Activated CD4-positive, alpha-beta T cell treated with anti-CD3 and anti-CD28 coated beads for 1 hour (primary cell): ENCODE results near the gene TMOD4.
"Not testable (repeated sequence)": the region's sequence is repeated elsewhere in the genome, so short reads cannot be mapped to it uniquely, and the experiment has no call there.

Experiments
- DNase-seq: peaks from one replicate; pipeline ENCODE4 v3.0.0-alpha.2; 2020

TMOD4 gene

GRCh38 chr1:151175863-151176262 lies at the start of gene TMOD4:
TSS of gene TMOD4 (minus strand) at chr1:151175981. CDS start at chr1:151174875, 1,106 bp downstream.
- no peak for DNase-seq

DNA sequence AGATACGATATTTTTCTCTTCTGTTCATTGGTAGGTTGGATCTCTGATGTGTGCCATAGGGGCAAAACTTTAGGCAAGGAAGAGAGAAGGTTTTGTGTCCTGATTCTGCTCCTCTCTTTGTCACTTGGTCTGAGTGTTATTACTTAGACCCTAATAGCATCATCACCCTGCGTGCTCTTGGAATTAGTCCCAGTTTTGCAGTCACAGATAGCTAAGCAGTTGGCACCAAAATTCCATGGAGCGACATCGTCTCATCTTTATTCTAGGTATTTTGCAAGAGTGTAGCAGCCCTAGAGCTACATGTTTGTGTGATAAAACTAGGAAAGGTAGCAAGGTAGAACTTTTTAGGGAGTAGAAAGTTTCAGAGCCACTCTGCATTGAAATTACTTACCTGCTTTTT lies 46.3 kb upstream of the TMOD4 start:
- no peak for DNase-seq

DNA sequence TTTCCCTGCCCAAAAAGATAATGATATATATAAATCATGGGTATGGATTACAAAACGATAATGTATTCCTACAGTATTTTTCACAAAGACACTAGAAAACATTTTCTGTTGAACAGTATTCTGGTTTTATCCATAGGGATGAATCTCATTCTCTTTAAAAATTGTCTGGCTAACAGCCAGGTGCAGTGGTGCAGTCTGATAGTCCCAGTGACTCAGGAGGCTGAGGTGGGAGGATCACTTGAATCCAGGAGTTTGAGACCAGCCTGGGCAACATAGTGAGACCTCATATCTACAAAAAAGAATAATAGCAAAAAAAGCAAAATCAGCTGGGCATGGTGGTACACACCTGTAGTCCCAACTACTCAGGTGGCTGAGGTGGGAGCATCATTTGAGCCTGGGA lies 45.8 kb upstream of the TMOD4 start:
- no peak for DNase-seq

- DNase-seq: no peak
Observed at GRCh38 chr1:151213560-151213959, 37.8 kb upstream of the TMOD4 start.

DNA sequence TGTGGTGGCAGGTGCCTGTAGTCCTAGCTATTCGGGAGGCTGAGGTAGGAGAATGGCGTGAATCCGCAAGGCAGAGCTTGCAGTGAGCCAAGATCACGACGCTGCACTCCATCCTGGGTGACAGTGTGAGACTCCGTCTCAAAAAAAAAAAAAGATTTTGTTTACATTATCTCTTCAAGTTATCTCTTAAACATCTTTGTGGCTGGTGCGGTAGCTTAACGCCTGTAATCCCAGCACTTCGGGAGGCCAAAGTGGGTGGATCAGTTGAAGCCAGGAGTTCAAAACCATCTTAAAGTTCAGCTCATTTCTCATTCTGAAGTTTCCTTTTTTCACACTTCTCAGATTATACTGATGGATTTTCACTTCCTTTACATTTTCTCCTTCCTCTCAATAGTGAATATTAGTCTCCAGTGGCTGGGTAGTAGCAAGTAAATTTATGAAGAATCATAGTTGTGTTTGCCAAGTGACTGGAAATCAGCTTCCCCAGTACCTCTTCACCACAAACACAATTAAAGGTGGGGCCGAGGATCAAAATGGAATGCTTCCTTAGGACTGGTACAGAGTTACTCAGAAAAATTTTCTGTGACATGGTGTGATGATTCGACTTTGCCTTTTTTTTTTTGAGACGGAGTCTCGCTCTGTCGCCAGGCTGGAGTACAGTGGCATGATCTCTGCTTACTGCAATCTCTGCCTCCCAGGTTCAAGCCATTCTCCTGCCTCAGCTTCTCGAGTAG lies 36.4 kb upstream of the TMOD4 start:
- no peak for DNase-seq

DNA sequence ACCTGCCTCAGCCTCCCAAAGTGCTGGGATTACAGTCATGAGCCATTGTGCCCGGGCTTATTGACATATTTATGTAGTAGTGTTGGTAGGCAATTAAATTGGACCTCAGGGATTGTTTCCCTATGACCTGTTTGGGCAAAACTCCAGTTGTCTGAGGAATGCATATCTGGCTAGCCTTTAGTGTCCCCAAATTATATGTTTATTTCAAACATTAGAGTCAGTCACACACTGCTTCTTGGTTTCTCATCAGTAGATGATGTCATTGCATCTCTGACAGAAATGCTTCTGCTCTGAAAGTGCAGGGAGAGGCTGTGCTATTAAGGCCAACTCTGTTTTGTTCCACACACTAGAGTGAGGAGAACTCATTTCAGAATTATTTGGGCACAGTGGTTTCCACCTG lies 35.0 kb upstream of the TMOD4 start:
- DNase-seq: no peak

DNA sequence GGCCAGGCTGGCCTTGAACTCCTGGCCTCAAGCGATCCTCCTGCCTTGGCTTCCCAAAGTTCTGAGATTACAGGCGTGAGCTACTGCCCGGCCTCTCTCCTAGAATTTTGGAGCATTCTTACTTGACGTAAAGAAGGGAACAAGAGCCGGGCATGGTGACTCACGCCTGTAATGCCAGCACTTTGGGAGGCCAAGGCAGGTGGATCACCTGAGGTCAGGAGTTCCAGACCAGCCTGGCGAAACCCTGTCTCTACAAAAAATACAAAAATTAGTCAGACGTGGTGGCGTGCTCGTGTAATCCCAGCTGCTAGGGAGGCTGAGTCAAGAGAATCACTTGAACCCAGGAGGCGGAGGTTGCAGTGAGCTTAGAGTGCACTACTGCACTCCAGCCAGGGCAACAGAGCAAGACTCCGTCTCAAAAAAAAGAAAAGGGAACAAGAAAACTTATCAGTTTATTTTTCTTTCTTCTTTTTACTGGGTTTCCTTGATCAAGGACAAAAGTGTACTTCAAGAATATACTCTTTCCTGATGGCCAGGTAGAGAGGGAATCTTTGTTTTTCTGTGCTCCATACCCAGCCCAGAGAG lies 29.7 kb upstream of the TMOD4 start:
- not testable (repeated sequence) for DNase-seq

GRCh38 chr1:151199873-151200581 lies 24.2 kb upstream of the TMOD4 start:
- DNase-seq: no peak

- peak; percentile 98 for DNase-seq
Observed at GRCh38 chr1:151198254-151199127, 22.7 kb upstream of the TMOD4 start, which contains the start of gene PIP5K1A. TSS of gene PIP5K1A (plus strand) at chr1:151198552. CDS start at chr1:151198997, 445 bp downstream.

GRCh38 chr1:151197863-151198253 lies 22.1 kb upstream of the TMOD4 start:
- no peak for DNase-seq

DNA sequence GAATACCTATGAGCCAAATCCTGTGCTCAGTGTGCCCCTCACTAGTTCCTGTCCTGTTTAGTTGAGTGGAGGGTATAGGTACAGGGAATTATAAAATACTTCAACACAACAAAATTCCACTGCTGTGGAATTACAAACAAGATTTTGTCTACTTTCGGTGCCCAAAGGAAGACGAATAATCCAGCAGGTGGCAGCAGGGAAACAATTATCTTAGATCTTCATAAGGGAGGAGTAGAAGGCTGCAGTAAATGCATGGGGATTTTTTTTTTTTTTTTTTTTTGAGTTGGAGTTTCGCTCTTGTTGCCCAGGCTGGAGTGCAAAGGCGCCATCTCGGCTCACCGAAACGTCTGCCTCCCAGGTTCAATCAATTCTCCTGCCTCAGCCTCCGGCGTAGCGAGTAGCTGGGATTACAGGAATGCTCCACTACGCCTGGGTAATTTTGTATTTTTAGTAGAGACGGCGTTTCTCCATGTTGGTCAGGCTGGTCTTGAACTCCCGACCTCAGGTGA lies 20.6 kb upstream of the TMOD4 start:
- no peak for DNase-seq

GRCh38 chr1:151194894-151195594 lies 19.3 kb upstream of the TMOD4 start:
- not testable (repeated sequence) for DNase-seq

- no peak for DNase-seq
Observed at GRCh38 chr1:151193856-151194255, 18.1 kb upstream of the TMOD4 start.

- DNase-seq: no peak
Observed at GRCh38 chr1:151193304-151193703, 17.5 kb upstream of the TMOD4 start.

- DNase-seq: no peak
Observed at GRCh38 chr1:151192047-151192446, 16.3 kb upstream of the TMOD4 start.

GRCh38 chr1:151189637-151190445 lies 14.1 kb upstream of the TMOD4 start, which contains the start of gene VPS72:
TSS of gene VPS72 (minus strand) at chr1:151190197. CDS start at chr1:151190121, 76 bp downstream.
- peak; percentile 75 for DNase-seq

DNA sequence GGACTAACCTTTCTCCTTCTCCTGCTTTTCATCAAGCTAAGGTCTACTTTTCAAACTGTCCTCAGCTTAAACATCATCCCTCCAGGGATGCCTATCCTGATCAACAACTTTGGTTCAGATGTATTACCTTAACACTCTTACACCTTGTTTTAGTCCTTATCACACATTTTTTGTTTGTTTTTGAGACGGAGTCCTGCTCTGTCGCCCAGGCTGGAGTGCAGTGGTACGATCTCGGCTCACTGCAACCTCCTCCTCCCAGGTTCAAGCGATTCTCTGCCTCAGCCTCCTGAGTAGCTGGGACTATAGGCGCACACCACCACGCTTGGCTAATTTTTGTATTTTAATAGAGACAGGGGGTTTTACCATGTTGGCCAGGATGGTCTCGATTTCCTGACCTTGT lies 12.9 kb upstream of the TMOD4 start:
- DNase-seq: not testable (repeated sequence)

- DNase-seq: no peak
Observed at GRCh38 chr1:151187205-151187604, 11.4 kb upstream of the TMOD4 start.

DNA sequence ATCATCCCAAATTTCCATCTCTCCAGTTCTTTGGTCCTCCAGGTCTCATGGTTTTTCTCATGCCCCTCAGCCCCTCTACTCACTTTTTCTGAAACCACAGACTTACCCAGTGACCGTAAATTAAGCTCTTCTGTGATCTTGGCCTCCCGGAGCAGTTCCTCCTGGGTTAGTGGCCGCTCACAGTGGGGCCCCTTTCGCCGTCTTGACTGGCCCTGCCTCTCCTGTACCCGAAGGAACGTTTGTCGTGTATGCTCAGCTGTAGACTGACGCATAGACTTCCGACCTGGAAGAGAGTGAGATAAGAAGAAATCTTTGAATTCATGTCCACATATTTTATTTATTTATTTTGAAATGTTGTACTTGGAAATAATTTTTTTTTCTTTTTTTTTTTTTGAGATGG lies 8.4 kb upstream of the TMOD4 start:
- DNase-seq: no peak

DNA sequence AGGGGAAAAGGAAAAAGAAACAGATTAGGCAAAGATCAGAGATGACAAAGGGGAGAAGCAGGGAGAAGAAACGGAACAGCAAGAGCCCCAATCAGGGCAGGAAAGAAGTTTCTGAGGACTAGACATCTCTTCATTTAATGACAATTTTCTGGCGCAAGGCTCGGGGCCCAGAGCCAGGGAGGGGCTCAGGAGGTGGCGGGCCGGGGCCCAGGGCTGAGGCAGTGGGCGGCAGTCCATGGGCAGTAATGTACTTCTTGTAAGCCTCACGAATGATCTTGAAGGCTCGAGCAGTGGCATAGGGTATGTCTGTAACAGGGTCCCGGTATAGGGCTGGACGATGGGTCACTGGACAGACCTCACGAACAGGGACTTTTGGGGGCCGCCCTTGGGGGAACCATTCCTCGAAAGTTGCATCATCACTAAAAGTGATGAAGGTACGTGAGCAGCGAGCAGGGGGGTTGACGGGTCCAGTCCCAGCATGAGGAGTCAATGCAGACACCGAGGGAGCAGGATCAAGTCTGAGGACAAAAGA lies 799 bp upstream of the TMOD4 start:
- no peak for DNase-seq
